ENCODE results near the gene LAMA3.
"Not testable (repeated sequence)": the region's sequence is repeated elsewhere in the genome, so short reads cannot be mapped to it uniquely, and the experiment has no call there.

DNA sequence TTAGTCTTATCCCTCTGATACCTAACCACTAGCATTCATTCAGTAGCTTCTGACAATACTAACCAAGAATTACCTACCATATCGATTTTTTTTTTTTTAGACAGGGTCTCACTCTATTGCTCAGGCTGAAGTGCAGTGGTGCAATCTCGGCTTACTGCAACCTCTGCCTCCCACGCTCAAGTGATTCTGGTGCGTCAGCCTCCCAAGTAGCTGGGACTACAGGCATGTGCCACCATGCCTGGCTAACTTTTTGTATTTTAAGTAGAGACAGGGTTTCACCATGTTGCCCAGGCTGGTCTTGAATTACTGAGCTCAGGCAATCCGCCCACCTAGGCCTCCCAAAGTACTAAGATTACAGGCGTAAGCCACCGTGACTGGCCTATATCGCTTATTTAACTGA is 26.8 kb downstream of the LAMA3 start:
- not testable (repeated sequence) for TF ChIP-seq ZNF274 (IDR thresholded peaks at IDR 0.05; ENCODE audit: low read depth, low read length); YY1 (IDR thresholded peaks at IDR 0.05; ENCODE audit: insufficient read depth, insufficient read length)
